Activated CD4-positive, alpha-beta T cell treated with anti-CD3 and anti-CD28 coated beads, Interleukin-2, amount 10 ng/mL, durations not matched to agents 24 days and 14 days (primary cell): ENCODE measurements around the gene FLT1. TPM values are rescaled to one million over a fixed set of nuclear protein-coding genes. Genes with fewer than 3 reads are reported as not detected.

Experiments used
- DNase-seq: peaks from one replicate; pipeline ENCODE4 v3.0.0; 2022
- H3K27ac Mint-ChIP-seq: one replicate; pipeline ENCODE4 v1.8.0; 2022; ENCODE audit warnings: mild to moderate bottlenecking, mixed read lengths
- H3K27me3 Mint-ChIP-seq: one replicate; pipeline ENCODE4 v1.8.0; 2022; ENCODE audit warnings: mixed read lengths
- H3K36me3 Mint-ChIP-seq: one replicate; pipeline ENCODE4 v1.8.0; 2022; ENCODE audit warnings: low read depth, mild to moderate bottlenecking, mixed read lengths
- H3K4me1 Mint-ChIP-seq: one replicate; pipeline ENCODE4 v1.8.0; 2021; ENCODE audit warnings: mixed read lengths
- H3K4me3 Mint-ChIP-seq: one replicate; pipeline ENCODE4 v1.8.0; 2022; ENCODE audit warnings: mild to moderate bottlenecking, moderate library complexity, mixed read lengths
- H3K9me3 Mint-ChIP-seq: one replicate; pipeline ENCODE4 v1.8.0; 2021; ENCODE audit warnings: mixed read lengths
- intact Hi-C: fragments of 100-400 bp; cut with micrococcal nuclease; formaldehyde crosslinking; loops from one replicate; pipeline ENCODE4 v1.15.1; 2023
- total RNA-seq: library from RNA; stranded (reverse); gene quantifications from 2 replicates; pipeline ENCODE4 v1.2.3, GENCODE V29; 2022

Gene FLT1
- total RNA-seq, 1 donor from 2014 or later, result 46.7 TPM

DNA sequence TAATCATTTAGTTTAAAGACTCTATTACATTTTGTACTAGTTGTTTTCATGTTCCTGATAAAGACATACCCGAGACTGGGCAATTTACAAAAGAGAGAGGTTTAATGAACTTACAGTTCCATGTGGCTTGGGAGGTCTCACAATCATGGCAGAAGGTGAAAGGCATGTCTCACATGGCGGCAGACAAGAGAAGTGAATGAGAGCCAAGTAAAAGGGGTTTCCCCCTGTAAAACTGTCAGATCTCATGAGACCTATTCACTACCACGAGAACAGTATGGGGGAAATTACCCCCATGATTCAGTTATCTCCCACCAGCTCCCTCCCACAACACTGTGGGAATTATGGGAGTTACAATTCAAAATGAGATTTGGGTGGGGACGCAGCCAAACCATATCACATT, 227.4 kb downstream of the FLT1 start:
- Mint-ChIP-seq H3K4me1 (peaks cover 13% of the 10 kb centered on the region), H3K27me3 (no peaks in the 10 kb centered on the region), H3K4me3 (no peak overlapping the region), H3K36me3 (peaks cover 58% of the 10 kb centered on the region), H3K27ac (no peak overlapping the region), H3K9me3 (peaks cover 10% of the 10 kb centered on the region)
- intact Hi-C loops, result loop anchor here (2.0 kb wide), 1 partner anchor 15 kb away; no protein-coding TSS in a partner anchor
- DNase-seq, result no peak

DNA sequence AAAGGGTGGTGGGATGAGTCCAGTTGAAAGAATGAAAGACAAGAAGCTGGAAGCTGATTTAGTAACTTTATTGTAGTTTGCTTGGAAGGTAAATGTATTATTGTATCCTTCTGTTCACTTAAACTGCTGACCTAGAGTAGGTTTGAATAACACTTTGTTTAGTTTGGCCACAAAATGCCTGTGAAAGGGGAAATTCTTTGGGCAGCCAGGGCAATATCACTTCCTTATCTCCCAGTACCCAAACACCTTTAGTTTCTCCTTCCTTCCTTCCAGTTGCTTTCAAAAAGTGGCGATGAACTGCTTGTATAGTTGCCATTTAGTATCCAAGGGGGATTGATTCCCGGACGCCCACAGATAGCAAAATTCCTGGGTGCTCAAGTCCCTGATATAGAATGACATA, 236.5 kb downstream of the FLT1 start:
- Mint-ChIP-seq H3K4me1 (peaks cover 4% of the 10 kb centered on the region), H3K36me3 (peaks cover 47% of the 10 kb centered on the region), H3K4me3 (no peak overlapping the region), H3K9me3 (peaks cover 3% of the 10 kb centered on the region), H3K27me3 (no peaks in the 10 kb centered on the region), H3K27ac (no peak overlapping the region)
- no peak for DNase-seq
- intact Hi-C loops, result no loop called here

DNA sequence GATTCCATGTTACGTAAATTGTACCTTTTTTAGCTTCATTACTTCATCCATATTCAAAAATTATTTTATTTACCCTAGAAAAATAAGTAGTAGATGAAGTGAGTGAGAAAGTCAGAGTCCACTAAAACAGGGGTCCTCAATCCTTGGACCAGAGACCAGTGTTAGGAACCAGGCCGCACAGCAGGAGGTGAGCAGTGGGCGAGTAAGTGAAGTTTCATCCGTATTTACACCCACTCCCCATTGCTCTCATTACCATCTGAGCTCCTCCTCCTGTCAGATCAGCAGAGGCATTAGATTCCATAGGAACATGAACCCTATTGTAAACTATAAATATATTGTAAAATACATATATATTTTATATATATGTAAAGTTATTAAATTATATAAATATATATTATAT, 237.6 kb downstream of the FLT1 start:
- Mint-ChIP-seq H3K27me3 (no peaks in the 10 kb centered on the region), H3K9me3 (no peaks in the 10 kb centered on the region), H3K27ac (no peak overlapping the region), H3K36me3 (peaks cover 40% of the 10 kb centered on the region), H3K4me3 (no peak overlapping the region), H3K4me1 (peaks cover 4% of the 10 kb centered on the region)
- no peak for DNase-seq
- intact Hi-C loops, result no loop called here

DNA sequence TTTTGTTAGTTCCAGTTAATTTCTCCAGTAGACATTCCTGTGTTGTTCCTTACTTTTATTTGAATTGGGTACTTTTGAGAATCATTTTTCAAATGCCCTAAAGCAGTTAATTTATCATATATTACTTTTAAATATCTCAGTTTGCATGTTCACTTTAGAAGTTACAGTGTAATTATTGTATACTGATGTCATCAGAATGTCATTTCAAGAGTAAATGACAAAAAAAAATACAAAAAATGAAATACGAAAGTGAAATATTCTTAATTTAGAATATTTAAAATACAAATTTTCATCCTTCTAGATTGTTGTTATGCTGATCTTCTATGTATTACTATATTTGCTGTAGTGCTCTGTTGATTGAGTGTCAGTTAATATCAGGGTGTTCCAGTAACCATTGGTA, 242.4 kb downstream of the FLT1 start:
- intact Hi-C loops, result loop anchor here (2.0 kb wide), 1 partner anchor 14 kb away; no protein-coding TSS in a partner anchor
- Mint-ChIP-seq H3K4me3 (no peak overlapping the region), H3K27ac (no peak overlapping the region), H3K9me3 (peaks cover 7% of the 10 kb centered on the region), H3K4me1 (peaks cover 21% of the 10 kb centered on the region), H3K36me3 (peaks cover 47% of the 10 kb centered on the region), H3K27me3 (no peaks in the 10 kb centered on the region)
- DNase-seq, result no peak

DNA sequence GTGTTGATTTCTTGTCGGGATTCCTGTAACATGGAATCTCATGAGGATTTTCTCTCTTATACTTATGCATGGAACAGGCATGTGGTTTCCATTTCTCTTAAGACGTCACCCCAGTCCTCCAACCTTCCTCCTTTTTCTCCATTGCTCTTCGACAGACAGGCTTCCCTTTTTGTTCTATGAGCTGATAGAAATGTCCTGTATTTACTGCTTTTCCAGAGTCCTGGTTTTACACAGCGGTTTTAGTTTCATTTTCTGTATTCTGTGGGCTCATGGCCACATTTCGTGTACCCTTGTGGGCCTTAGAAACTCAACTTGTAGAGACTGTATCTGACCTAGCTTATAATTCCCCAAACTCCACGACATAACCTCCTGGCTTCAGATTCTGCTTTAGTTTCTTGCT, 243.5 kb downstream of the FLT1 start:
- Mint-ChIP-seq H3K9me3 (peaks cover 17% of the 10 kb centered on the region), H3K27me3 (no peaks in the 10 kb centered on the region), H3K4me3 (no peak overlapping the region), H3K4me1 (peaks cover 26% of the 10 kb centered on the region), H3K36me3 (peaks cover 48% of the 10 kb centered on the region), H3K27ac (no peak overlapping the region)
- DNase-seq, result no peak
- intact Hi-C loops, result no loop called here

DNA sequence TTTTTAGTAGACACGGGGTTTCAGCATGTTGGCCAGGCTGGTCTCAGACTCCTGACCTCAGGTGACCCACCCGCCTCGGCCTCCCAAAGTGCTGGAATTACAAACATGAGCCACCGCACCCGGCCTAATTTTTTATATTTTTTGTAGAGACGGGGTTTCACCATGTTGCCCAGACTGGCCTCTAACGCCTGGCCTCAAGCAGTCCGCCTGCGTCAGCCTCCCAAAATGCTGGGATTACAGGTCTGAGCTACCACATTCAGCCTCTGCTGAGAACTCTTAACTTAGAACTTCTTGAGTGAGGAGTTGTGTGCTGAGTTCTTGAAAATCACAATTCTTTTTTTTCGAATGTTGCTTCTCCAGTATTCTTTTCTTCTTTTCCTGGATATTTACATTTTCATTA, 244.4 kb downstream of the FLT1 start:
- intact Hi-C loops, result no loop called here
- Mint-ChIP-seq H3K27me3 (no peaks in the 10 kb centered on the region), H3K27ac (no peak overlapping the region), H3K4me1 (peaks cover 28% of the 10 kb centered on the region), H3K36me3 (peaks cover 48% of the 10 kb centered on the region), H3K4me3 (no peak overlapping the region), H3K9me3 (peaks cover 20% of the 10 kb centered on the region)
- DNase-seq, result no peak

Other genes starting within 250 kb of the FLT1 start
- gene POMP, start 164.0 kb upstream of the FLT1 start, total RNA-seq, result 152 and 161 TPM in 2 replicates
- gene SLC46A3, start 223.8 kb upstream of the FLT1 start, total RNA-seq, result 3.1 and 3.3 TPM in 2 replicates